Uterus (tissue), 2 donors: ENCODE data around the gene NAA15.

Source experiments
- CTCF ChIP-seq, 4 experiments: fragments of 200-600 bp in 2 of 4; fragments of 450-650 bp in 2 of 4; sonication (generic) in 2 of 4; IDR thresholded peaks; one replicate each; pipeline ENCODE4 v1.5.1; 2016 to 2019; ENCODE audit warnings: antibody characterized with exemption in 4 of 4, mild to moderate bottlenecking in 2 of 4, moderate library complexity in 1 of 4
- POLR2A ChIP-seq, 2 donors: fragments of 450-650 bp; IDR thresholded peaks; one replicate each; pipeline ENCODE4 v1.6.1; 2016; ENCODE audit warnings: antibody characterized with exemption in 2 of 2, mild to moderate bottlenecking in 1 of 2, moderate library complexity in 1 of 2

- TF ChIP-seq CTCF (IDR thresholded peaks at IDR 0.05): no peak
- no peak for TF ChIP-seq POLR2A (IDR thresholded peaks at IDR 0.05)
Measured at GRCh38 chr4:139443661-139444060, 142.4 kb downstream of the NAA15 start.
